Suprapubic skin (tissue), 3 donors: ENCODE measurements around the gene PARD3B.

Experiments
- POLR2A ChIP-seq, 2 donors: fragments of 450-650 bp; IDR thresholded peaks; one replicate each; pipeline ENCODE4 v1.6.1; 2017; ENCODE audit warnings: antibody characterized with exemption in 2 of 2, mild to moderate bottlenecking in 2 of 2, moderate library complexity in 2 of 2
- TF ChIP-seq, protein P1 (sequence below), 2 donors: fragments of 200-600 bp in 1 of 2; fragments of 450-650 bp in 1 of 2; sonication (generic) in 1 of 2; IDR thresholded peaks; one replicate each; pipeline ENCODE4 v1.5.1; 2016 to 2019; ENCODE audit warnings: antibody characterized with exemption in 2 of 2, mild to moderate bottlenecking in 1 of 2, moderate library complexity in 1 of 2

DNA sequence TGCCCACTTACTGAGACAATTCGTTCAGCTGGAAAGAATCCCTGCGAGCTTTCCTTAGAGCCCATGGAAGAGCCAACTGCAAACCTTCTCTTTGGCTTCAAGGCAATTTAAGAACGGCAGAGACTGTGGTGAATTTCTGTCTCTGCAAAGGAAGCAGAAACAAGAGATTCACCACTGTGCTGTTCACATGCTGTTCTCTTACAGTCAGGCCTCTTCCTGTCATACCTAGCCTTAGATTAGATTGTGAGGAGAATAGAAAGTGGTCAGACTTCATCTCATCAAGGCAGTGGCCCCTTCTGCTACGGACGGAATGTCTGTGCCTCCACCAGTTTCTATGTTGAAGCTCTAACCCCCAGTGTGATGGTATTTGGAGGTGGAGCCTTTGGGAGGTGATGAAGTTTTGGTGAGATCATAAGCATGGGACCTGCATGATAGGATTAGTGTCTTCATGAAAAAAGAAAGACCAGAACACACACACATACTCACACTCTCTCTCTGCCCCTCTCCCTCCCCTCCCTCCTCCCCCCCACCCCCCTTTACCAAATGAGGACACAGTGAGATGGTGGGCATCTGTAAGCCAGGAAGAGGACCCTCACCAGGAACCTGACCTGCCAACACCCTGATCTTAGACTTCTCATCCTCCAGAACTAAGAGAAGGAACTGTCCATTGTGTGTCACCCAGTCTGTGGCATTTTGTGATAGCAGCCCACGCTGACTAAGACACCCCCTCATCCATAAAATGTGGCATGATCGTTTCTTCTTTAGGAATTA, 1091.5 kb downstream of the PARD3B start:
- TF ChIP-seq POLR2A (IDR thresholded peaks at IDR 0.05): no peak
- TF ChIP-seq, protein P1, sequence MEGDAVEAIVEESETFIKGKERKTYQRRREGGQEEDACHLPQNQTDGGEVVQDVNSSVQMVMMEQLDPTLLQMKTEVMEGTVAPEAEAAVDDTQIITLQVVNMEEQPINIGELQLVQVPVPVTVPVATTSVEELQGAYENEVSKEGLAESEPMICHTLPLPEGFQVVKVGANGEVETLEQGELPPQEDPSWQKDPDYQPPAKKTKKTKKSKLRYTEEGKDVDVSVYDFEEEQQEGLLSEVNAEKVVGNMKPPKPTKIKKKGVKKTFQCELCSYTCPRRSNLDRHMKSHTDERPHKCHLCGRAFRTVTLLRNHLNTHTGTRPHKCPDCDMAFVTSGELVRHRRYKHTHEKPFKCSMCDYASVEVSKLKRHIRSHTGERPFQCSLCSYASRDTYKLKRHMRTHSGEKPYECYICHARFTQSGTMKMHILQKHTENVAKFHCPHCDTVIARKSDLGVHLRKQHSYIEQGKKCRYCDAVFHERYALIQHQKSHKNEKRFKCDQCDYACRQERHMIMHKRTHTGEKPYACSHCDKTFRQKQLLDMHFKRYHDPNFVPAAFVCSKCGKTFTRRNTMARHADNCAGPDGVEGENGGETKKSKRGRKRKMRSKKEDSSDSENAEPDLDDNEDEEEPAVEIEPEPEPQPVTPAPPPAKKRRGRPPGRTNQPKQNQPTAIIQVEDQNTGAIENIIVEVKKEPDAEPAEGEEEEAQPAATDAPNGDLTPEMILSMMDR (IDR thresholded peaks at IDR 0.05): no peak
